Bone marrow (tissue), 2 donors: ENCODE data around the gene ZSWIM7.

ENCODE experiments used
- DNase-seq, 2 donors: peaks; one replicate each; lab custom pipeline; 2025; lab: John Stamatoyannopoulos, UW

The ZSWIM7 gene

DNA sequence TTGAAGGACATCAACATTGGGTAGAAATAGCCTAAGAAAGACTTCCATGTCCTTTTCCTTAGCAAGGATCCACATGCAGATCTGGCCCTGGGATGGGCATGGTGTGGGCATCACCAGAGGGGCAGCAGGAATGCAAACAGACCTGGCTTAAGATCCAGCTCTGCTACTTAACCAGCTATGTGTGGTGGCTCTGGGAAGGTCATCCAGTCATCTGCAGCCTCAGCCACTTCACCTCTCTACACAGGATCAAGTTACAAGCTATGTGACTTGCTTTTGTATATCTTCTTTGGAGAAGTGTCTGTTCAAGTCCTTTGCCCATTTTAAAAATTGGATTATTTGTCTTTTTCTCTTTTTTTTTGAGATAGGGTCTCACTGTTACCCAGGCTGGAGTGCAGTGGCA is 68.1 kb downstream of the ZSWIM7 start:
- no peak for DNase-seq

DNA sequence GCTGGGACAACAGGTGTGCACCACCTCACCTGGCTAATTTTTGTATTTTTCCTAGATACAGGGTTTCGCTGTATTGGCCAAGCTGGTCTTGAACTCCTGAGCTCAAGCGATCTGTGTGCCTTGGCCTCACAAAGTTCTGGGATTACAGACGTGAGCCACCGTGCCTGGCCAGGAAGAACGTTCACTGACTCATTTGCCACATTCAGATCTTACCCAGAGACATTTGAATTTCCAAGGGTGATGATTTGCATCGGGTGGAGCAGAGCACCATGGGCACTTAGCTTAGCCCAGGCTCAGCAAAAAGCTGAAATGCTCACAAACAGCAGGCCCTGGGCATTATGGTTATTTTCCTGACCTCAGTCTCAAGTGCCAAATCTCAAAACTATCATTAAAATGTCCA is 69.1 kb downstream of the ZSWIM7 start:
- no peak for DNase-seq

DNA sequence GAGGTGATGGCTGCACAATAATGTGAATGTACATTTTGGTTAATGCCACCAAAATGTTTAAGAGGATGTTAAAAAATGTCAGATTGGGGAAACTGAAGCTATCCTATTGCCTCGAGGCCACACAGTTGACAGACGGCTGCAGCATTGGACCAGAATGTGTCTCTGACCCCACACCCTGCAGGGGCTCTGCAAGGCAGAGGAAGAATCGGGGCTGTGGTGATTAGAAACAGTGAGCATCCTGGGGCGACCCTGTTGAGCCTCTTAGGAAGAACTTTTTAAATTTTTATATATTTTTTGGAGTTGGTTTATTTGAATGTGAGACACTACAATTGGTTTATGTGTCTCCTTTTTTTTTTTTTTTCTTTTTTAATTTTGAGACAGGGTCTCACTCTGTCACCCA is 69.6 kb downstream of the ZSWIM7 start:
- no peak for DNase-seq

DNA sequence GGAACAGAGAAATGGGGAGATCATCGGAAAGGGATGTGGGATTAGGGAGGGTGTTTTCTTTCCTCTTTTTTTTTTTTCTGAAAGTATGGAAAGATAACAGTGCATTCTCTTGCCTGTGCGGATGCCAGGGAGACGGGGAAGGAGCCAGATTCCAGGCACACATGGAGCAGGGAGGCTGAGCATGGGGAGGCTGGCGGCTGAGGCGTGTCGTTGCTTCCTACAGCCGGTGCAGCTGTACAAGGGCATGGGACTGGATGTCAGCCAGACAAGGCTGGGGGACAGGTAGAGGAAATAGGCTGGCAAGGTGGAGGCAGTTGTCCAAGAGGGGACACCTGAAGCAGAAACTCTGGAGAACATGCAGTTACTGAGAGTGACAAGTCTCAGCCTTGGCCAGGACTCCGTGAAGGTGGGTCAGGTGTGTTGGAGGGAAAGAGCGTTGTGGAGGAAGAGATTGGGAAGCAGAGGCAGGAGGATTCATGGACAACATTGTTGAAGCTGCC is 71.2 kb downstream of the ZSWIM7 start:
- no peak for DNase-seq
